ENCODE measurements around the gene EGFR. TPM values are rescaled to one million over a fixed set of nuclear protein-coding genes. Genes with fewer than 3 reads are reported as not detected.

EGFR gene
- total and polyA plus RNA-seq, 2 donors (not counting 1 experiment from before 2014, with no cell fraction given) = 55.3 to 62.8 TPM

- H2AFZ ChIP-seq (ENCODE audit: low read length) = no peak overlapping the region
- H3K4me1 ChIP-seq (ENCODE audit: control insufficient read depth, extremely low read depth, insufficient read depth, low read length) = peaks cover 6% of the 10 kb centered on the region
- no peaks in the 10 kb centered on the region for H3K9me3 ChIP-seq (ENCODE audit: control insufficient read depth, insufficient read depth, low read depth, low read length)
- DNase-seq (ENCODE audit: low read depth in 2 of 2) = no peak
- no peak for TF ChIP-seq EZH2 (IDR thresholded peaks at IDR 0.05; ENCODE audit: low read length, missing control alignments)
- TF ChIP-seq, protein P1, sequence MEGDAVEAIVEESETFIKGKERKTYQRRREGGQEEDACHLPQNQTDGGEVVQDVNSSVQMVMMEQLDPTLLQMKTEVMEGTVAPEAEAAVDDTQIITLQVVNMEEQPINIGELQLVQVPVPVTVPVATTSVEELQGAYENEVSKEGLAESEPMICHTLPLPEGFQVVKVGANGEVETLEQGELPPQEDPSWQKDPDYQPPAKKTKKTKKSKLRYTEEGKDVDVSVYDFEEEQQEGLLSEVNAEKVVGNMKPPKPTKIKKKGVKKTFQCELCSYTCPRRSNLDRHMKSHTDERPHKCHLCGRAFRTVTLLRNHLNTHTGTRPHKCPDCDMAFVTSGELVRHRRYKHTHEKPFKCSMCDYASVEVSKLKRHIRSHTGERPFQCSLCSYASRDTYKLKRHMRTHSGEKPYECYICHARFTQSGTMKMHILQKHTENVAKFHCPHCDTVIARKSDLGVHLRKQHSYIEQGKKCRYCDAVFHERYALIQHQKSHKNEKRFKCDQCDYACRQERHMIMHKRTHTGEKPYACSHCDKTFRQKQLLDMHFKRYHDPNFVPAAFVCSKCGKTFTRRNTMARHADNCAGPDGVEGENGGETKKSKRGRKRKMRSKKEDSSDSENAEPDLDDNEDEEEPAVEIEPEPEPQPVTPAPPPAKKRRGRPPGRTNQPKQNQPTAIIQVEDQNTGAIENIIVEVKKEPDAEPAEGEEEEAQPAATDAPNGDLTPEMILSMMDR (conservative IDR thresholded peaks at IDR 0.05 in 1 of 2, IDR thresholded peaks at IDR 0.05 in 1 of 2; ENCODE audit: low read depth in 1 of 2, low read length in 2 of 2) = no peak
- H3K9ac ChIP-seq (ENCODE audit: insufficient read depth, low read length) = no peak overlapping the region
- no peak overlapping the region for H3K27ac ChIP-seq (ENCODE audit: insufficient read depth, low read length)
- no peak overlapping the region for H3K4me2 ChIP-seq (ENCODE audit: extremely low read depth, insufficient read depth, low read length)
- H3K4me3 ChIP-seq (replicated peaks in 1 of 4; ENCODE audit: control extremely low read depth in 1 of 4, insufficient read depth in 1 of 4, low read depth in 3 of 4, low read length in 4 of 4) = no peak overlapping the region
- H4K20me1 ChIP-seq (ENCODE audit: control insufficient read depth, extremely low read depth, insufficient read depth, low read length) = no peaks in the 10 kb centered on the region
- H3K27me3 ChIP-seq (ENCODE audit: control insufficient read depth, insufficient read depth, low read length) = no peaks in the 10 kb centered on the region
- H3K36me3 ChIP-seq (ENCODE audit: control insufficient read depth, insufficient read depth, low read length) = no peaks in the 10 kb centered on the region
- no peaks in the 10 kb centered on the region for H3K79me2 ChIP-seq (ENCODE audit: control insufficient read depth, insufficient read depth, low read length)
Observed at GRCh38 chr7:54988516-54988915, 30.3 kb upstream of the EGFR start.

- Histone ChIP-seq H3K27ac (ENCODE audit: insufficient read depth, low read length) (no peak overlapping the region), H2AFZ (ENCODE audit: low read length) (no peak overlapping the region), H3K4me3 (replicated peaks in 1 of 4; ENCODE audit: control extremely low read depth in 1 of 4, insufficient read depth in 1 of 4, low read depth in 3 of 4, low read length in 4 of 4) (no peak overlapping the region), H3K9ac (ENCODE audit: insufficient read depth, low read length) (no peak overlapping the region), H3K4me2 (ENCODE audit: extremely low read depth, insufficient read depth, low read length) (no peak overlapping the region), H3K79me2 (ENCODE audit: control insufficient read depth, insufficient read depth, low read length) (no peaks in the 10 kb centered on the region), H3K36me3 (ENCODE audit: control insufficient read depth, insufficient read depth, low read length) (no peaks in the 10 kb centered on the region), H3K9me3 (ENCODE audit: control insufficient read depth, insufficient read depth, low read depth, low read length) (no peaks in the 10 kb centered on the region), H3K27me3 (ENCODE audit: control insufficient read depth, insufficient read depth, low read length) (no peaks in the 10 kb centered on the region), H4K20me1 (ENCODE audit: control insufficient read depth, extremely low read depth, insufficient read depth, low read length) (no peaks in the 10 kb centered on the region), H3K4me1 (ENCODE audit: control insufficient read depth, extremely low read depth, insufficient read depth, low read length) (peaks cover 6% of the 10 kb centered on the region)
- no peak for DNase-seq (ENCODE audit: low read depth in 2 of 2)
- no peak for TF ChIP-seq EZH2 (IDR thresholded peaks at IDR 0.05; ENCODE audit: low read length, missing control alignments)
- TF ChIP-seq, protein P1 (conservative IDR thresholded peaks at IDR 0.05 in 1 of 2, IDR thresholded peaks at IDR 0.05 in 1 of 2; ENCODE audit: low read depth in 1 of 2, low read length in 2 of 2) = no peak
Observed at GRCh38 chr7:54989453-54990225, 29.2 kb upstream of the EGFR start.

GRCh38 chr7:54991341-54991740 lies 27.5 kb upstream of the EGFR start:
- H3K9me3 ChIP-seq (ENCODE audit: control insufficient read depth, insufficient read depth, low read depth, low read length) = no peaks in the 10 kb centered on the region
- H3K4me1 ChIP-seq (ENCODE audit: control insufficient read depth, extremely low read depth, insufficient read depth, low read length) = peaks cover 4% of the 10 kb centered on the region
- no peak overlapping the region for H2AFZ ChIP-seq (ENCODE audit: low read length)

More at GRCh38 chr7:54991341-54991740, 27.5 kb upstream of the EGFR start:
- Histone ChIP-seq H3K27ac (ENCODE audit: insufficient read depth, low read length) (no peak overlapping the region), H3K79me2 (ENCODE audit: control insufficient read depth, insufficient read depth, low read length) (no peaks in the 10 kb centered on the region), H3K36me3 (ENCODE audit: control insufficient read depth, insufficient read depth, low read length) (no peaks in the 10 kb centered on the region), H3K27me3 (ENCODE audit: control insufficient read depth, insufficient read depth, low read length) (no peaks in the 10 kb centered on the region), H4K20me1 (ENCODE audit: control insufficient read depth, extremely low read depth, insufficient read depth, low read length) (no peaks in the 10 kb centered on the region), H3K4me2 (ENCODE audit: extremely low read depth, insufficient read depth, low read length) (no peak overlapping the region), H3K9ac (ENCODE audit: insufficient read depth, low read length) (no peak overlapping the region), H3K4me3 (replicated peaks in 1 of 4; ENCODE audit: control extremely low read depth in 1 of 4, insufficient read depth in 1 of 4, low read depth in 3 of 4, low read length in 4 of 4) (no peak overlapping the region)
- TF ChIP-seq, protein P1 (conservative IDR thresholded peaks at IDR 0.05 in 1 of 2, IDR thresholded peaks at IDR 0.05 in 1 of 2; ENCODE audit: low read depth in 1 of 2, low read length in 2 of 2) = no peak
- TF ChIP-seq EZH2 (IDR thresholded peaks at IDR 0.05; ENCODE audit: low read length, missing control alignments) = no peak
- no peak for DNase-seq (ENCODE audit: low read depth in 2 of 2)

Measured in fibroblast of lung (primary cell).